WTC11 (cell line): ENCODE measurements around the gene MAST4.

Source experiments
- CREB1 ChIP-seq: sonication (generic); formaldehyde crosslinking; IDR thresholded peaks from 2 replicates; pipeline ENCODE4 v1.8.0; 2023; ENCODE audit warnings: mild to moderate bottlenecking, missing genetic modification reagents
- CTCF ChIP-seq: fragments of 200-600 bp; IDR thresholded peaks from 2 replicates; pipeline ENCODE4 v1.8.0; 2022; ENCODE audit warnings: antibody characterized with exemption
- IRF2 ChIP-seq: sonication (generic); formaldehyde crosslinking; IDR thresholded peaks from 2 replicates; pipeline ENCODE4 v1.8.0; 2022; ENCODE audit warnings: low read depth, missing genetic modification reagents, borderline replicate concordance
- MAX ChIP-seq: sonication (generic); formaldehyde crosslinking; IDR thresholded peaks from 2 replicates; pipeline ENCODE4 v1.8.0; 2022; ENCODE audit warnings: mild to moderate bottlenecking, missing genetic modification reagents
- NR2C2 ChIP-seq: sonication (generic); formaldehyde crosslinking; IDR thresholded peaks from 2 replicates; pipeline ENCODE4 v1.8.0; 2022; ENCODE audit warnings: mild to moderate bottlenecking, missing genetic modification reagents
- SP1 ChIP-seq: sonication (generic); formaldehyde crosslinking; conservative IDR thresholded peaks from 2 replicates; pipeline ENCODE4 v1.8.1; 2022; ENCODE audit warnings: missing genetic modification reagents
- ZNF232 ChIP-seq: sonication (generic); formaldehyde crosslinking; IDR thresholded peaks from 2 replicates; pipeline ENCODE4 v1.8.0; 2022; ENCODE audit warnings: mild to moderate bottlenecking, missing genetic modification reagents
- ZNF396 ChIP-seq: fragments of 250-450 bp; sonication (Bioruptor Pico); IDR thresholded peaks from 2 replicates; pipeline ENCODE4 v1.8.0; 2021; ENCODE audit warnings: mild to moderate bottlenecking, moderate library complexity, borderline replicate concordance
- TF ChIP-seq, protein P1 (sequence below): sonication (generic); formaldehyde crosslinking; IDR thresholded peaks from 2 replicates; pipeline ENCODE4 v1.8.0; 2023; ENCODE audit warnings: mild to moderate bottlenecking, missing genetic modification reagents
- TF ChIP-seq, protein P2 (sequence below): fragments of 250-450 bp; sonication (Bioruptor Pico); IDR thresholded peaks from 2 replicates; pipeline ENCODE4 v1.9.0; 2021; ENCODE audit warnings: mild to moderate bottlenecking
- TF ChIP-seq, protein P3 (sequence below): sonication (generic); formaldehyde crosslinking; IDR thresholded peaks from 2 replicates; pipeline ENCODE4 v1.8.0; 2022; ENCODE audit warnings: mild to moderate bottlenecking, missing genetic modification reagents

DNA sequence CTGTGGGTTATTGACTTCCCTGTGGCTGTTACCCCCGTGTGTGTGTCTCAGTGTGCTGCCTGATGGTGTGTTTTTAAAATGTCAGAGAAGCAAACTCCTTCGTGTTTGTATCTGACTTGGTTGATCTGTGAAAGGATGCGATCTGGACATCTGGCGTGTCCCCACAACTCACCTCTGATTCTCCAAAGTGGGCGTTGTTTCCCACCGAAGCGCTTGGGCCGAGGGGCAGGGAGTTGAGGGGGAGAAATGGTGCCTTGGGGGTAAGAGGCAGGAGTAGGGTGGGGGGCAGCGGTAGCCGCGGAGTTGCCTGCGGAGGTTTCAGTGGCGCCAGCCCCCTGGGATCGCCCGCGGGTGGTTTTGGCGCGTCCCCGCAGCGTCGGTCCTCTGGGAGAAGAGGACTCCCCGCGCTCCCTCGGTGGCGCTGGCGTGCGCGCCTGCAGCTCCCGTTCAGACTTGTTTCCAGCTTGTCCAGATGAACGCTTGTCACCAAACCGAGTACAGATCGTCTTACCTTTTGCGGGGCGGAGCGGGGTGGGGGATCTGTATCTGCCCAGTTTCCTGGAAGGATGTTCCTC is 1.1 kb downstream of the MAST4 start:
- no peak for TF ChIP-seq ZNF232 (CRISPR knock-in tag)
- TF ChIP-seq CTCF = no peak
- TF ChIP-seq CREB1 = no peak
- TF ChIP-seq SP1 = no peak
- TF ChIP-seq, protein P1, sequence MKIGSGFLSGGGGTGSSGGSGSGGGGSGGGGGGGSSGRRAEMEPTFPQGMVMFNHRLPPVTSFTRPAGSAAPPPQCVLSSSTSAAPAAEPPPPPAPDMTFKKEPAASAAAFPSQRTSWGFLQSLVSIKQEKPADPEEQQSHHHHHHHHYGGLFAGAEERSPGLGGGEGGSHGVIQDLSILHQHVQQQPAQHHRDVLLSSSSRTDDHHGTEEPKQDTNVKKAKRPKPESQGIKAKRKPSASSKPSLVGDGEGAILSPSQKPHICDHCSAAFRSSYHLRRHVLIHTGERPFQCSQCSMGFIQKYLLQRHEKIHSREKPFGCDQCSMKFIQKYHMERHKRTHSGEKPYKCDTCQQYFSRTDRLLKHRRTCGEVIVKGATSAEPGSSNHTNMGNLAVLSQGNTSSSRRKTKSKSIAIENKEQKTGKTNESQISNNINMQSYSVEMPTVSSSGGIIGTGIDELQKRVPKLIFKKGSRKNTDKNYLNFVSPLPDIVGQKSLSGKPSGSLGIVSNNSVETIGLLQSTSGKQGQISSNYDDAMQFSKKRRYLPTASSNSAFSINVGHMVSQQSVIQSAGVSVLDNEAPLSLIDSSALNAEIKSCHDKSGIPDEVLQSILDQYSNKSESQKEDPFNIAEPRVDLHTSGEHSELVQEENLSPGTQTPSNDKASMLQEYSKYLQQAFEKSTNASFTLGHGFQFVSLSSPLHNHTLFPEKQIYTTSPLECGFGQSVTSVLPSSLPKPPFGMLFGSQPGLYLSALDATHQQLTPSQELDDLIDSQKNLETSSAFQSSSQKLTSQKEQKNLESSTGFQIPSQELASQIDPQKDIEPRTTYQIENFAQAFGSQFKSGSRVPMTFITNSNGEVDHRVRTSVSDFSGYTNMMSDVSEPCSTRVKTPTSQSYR (CRISPR knock-in tag) = no peak
- no peak for TF ChIP-seq ZNF396
- TF ChIP-seq NR2C2 (CRISPR knock-in tag) = no peak
- TF ChIP-seq, protein P2, sequence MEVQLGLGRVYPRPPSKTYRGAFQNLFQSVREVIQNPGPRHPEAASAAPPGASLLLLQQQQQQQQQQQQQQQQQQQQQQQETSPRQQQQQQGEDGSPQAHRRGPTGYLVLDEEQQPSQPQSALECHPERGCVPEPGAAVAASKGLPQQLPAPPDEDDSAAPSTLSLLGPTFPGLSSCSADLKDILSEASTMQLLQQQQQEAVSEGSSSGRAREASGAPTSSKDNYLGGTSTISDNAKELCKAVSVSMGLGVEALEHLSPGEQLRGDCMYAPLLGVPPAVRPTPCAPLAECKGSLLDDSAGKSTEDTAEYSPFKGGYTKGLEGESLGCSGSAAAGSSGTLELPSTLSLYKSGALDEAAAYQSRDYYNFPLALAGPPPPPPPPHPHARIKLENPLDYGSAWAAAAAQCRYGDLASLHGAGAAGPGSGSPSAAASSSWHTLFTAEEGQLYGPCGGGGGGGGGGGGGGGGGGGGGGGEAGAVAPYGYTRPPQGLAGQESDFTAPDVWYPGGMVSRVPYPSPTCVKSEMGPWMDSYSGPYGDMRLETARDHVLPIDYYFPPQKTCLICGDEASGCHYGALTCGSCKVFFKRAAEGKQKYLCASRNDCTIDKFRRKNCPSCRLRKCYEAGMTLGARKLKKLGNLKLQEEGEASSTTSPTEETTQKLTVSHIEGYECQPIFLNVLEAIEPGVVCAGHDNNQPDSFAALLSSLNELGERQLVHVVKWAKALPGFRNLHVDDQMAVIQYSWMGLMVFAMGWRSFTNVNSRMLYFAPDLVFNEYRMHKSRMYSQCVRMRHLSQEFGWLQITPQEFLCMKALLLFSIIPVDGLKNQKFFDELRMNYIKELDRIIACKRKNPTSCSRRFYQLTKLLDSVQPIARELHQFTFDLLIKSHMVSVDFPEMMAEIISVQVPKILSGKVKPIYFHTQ (CRISPR knock-in tag) = no peak
- TF ChIP-seq IRF2 (CRISPR knock-in tag) = no peak
- TF ChIP-seq MAX (CRISPR knock-in tag) = no peak
- TF ChIP-seq, protein P3, sequence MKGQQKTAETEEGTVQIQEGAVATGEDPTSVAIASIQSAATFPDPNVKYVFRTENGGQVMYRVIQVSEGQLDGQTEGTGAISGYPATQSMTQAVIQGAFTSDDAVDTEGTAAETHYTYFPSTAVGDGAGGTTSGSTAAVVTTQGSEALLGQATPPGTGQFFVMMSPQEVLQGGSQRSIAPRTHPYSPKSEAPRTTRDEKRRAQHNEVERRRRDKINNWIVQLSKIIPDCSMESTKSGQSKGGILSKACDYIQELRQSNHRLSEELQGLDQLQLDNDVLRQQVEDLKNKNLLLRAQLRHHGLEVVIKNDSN (CRISPR knock-in tag) = no peak
